ENCODE data around the gene GRM5. TPM values are rescaled to one million over a fixed set of nuclear protein-coding genes. Genes with fewer than 3 reads are reported as not detected.

The GRM5 gene
- total RNA-seq, 4 donors from 2014 or later = 0.09 TPM; not detected in 3

DNA sequence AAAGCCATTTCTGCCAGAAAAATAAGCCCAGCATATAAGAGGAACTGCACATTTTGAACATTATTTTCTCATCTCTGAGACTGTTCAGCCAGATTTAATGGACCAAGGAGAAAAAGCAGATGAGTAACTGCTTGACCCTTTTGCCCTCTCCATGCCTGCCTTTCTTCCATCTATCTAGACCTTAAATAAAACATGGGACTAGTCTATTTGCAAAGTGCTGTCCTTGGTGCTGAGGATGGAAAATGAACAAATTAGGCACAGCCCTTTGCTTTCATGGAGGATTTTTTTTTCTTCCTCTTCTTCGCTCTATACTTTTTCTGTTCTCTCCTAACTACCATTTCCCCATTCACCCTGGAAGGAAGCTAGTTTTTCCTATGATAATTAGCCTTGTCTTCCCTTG, 361.3 kb downstream of the GRM5 start:
- Histone ChIP-seq H3K27me3 (no peaks in the 10 kb centered on the region), H3K4me3 (no peak overlapping the region), H3K27ac (no peak overlapping the region), H3K36me3 (no peaks in the 10 kb centered on the region), H3K9me3 (no peaks in the 10 kb centered on the region), H3K4me1 (peaks cover 0 to 2% (median 0%) of the 10 kb centered on the region in 3 donors)
- TF ChIP-seq POLR2A (IDR thresholded peaks at IDR 0.05) (no peak), CTCF (IDR thresholded peaks at IDR 0.05) (no peak)
- intact Hi-C loops (cut with DNase I) = no loop called here
- DNase-seq = no peak
- WGBS, 2 donors = 83 to 87% methylated on average over 1 of the region's 1 CpG

DNA sequence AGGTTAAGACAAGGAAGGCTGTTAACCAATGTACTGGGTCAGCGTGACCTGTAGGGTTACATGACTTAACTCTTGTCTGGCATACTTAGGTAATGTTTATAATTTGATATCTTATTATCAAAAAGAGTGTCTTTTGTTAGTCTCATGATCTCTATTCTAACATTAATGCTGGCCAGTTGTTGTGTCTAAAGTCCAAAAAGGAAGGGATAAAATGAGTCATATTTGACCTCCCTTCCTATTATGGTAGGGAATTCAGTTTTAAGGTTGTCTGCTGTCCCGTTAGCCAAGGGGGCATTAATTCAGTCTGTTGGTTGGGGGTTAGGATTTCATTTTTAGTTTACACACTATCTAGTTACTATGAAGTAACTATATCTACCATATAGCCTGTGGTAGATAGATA, 364.0 kb downstream of the GRM5 start:
- WGBS, 2 donors = 35 to 75% methylated on average over 2 of the region's 2 CpGs
- TF ChIP-seq CTCF (IDR thresholded peaks at IDR 0.05) = no peak
- no peak for TF ChIP-seq POLR2A (IDR thresholded peaks at IDR 0.05)

GRCh38 chr11:88697139-88697538, 368.6 kb downstream of the GRM5 start:
- no peaks in the 10 kb centered on the region for H3K9me3 ChIP-seq
- WGBS, 2 donors = 62 to 71% methylated on average over 3 of the region's 3 CpGs
- no peak overlapping the region for H3K27ac ChIP-seq
- no peaks in the 10 kb centered on the region for H3K36me3 ChIP-seq
- TF ChIP-seq POLR2A (IDR thresholded peaks at IDR 0.05) = no peak
- no peak for TF ChIP-seq CTCF (IDR thresholded peaks at IDR 0.05)
- H3K4me1 ChIP-seq = peaks cover 0 to 4% (median 0%) of the 10 kb centered on the region in 3 donors
- DNase-seq = no peak
- intact Hi-C loops (cut with DNase I) = no loop called here
- H3K27me3 ChIP-seq = peaks cover 0 to 8% (median 0%) of the 10 kb centered on the region in 4 donors
- no peak overlapping the region for H3K4me3 ChIP-seq

More for the DNA sequence above, 364.0 kb downstream of the GRM5 start:
- intact Hi-C loops (cut with DNase I) = no loop called here
- Histone ChIP-seq H3K9me3 (no peaks in the 10 kb centered on the region), H3K4me3 (no peak overlapping the region), H3K36me3 (no peaks in the 10 kb centered on the region), H3K4me1 (no peaks in the 10 kb centered on the region), H3K27ac (no peak overlapping the region), H3K27me3 (no peaks in the 10 kb centered on the region)
- no peak for DNase-seq

DNA sequence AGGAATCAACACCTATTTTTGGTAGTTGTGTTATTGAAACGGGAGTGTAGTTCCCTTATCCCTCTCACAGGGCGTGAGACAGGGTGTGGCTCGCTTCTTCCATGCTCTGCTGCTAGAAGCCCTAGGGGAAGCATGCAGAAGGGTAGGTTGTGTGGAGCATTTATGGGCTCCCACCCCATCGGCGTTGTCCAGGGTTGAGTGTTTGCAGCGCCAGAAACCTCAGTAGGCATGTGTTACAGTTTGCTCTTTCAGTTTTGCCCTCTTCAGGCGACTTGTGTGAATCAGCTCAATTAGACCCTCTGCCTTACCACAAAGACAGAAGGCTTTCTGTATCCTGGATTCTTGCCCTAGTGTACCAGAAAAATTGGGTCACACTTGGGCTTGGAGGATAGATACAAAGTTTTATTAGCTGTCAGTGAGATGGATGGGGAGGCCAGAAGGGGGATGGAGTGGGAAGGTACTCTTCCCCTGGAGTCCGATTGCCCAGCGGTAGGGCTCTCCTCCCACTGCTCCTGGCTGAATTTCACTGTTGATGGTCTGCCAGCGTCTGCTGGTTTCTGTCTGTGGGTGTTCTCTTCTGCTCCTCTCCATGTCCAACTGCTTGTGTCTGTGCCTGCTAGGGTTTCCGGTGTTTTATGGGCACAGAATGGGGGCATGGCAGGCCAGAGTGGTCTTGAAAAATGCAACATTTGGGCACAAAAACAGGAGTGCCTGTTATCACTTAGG, 369.9 kb downstream of the GRM5 start:
- Histone ChIP-seq H3K9me3 (no peaks in the 10 kb centered on the region), H3K27ac (no peak overlapping the region), H3K36me3 (no peaks in the 10 kb centered on the region), H3K27me3 (peaks cover 0 to 8% (median 0%) of the 10 kb centered on the region in 4 donors), H3K4me1 (peaks cover 0 to 4% (median 0%) of the 10 kb centered on the region in 3 donors), H3K4me3 (no peak overlapping the region)
- 36 to 47% methylated on average over 11 of the region's 11 CpGs for WGBS, 2 donors
- TF ChIP-seq POLR2A (IDR thresholded peaks at IDR 0.05) (no peak), CTCF (IDR thresholded peaks at IDR 0.05) (no peak)
- DNase-seq = no peak
- intact Hi-C loops (cut with DNase I) = no loop called here

- Histone ChIP-seq H3K36me3 (no peaks in the 10 kb centered on the region), H3K27ac (no peak overlapping the region), H3K4me1 (peaks cover 0 to 4% (median 0%) of the 10 kb centered on the region in 3 donors), H3K4me3 (no peak overlapping the region), H3K9me3 (no peaks in the 10 kb centered on the region), H3K27me3 (peaks cover 0 to 8% (median 0%) of the 10 kb centered on the region in 4 donors)
- DNase-seq = no peak
- WGBS, 2 donors = 63 to 77% methylated on average over 4 of the region's 4 CpGs
- intact Hi-C loops (cut with DNase I) = no loop called here
- TF ChIP-seq POLR2A (IDR thresholded peaks at IDR 0.05) = no peak
- no peak for TF ChIP-seq CTCF (IDR thresholded peaks at IDR 0.05)
Measured at GRCh38 chr11:88692306-88693086, 373.3 kb downstream of the GRM5 start.

Data from esophagus squamous epithelium (tissue), 5 donors.